Measurements from ENCODE around the gene PIM2.
A peak's percentile ranks its signal among the peaks of the same experiment; 100 is the strongest.

Gene PIM2
- 165 to 358 reads per million in 2 donors for total RNA-seq

DNA sequence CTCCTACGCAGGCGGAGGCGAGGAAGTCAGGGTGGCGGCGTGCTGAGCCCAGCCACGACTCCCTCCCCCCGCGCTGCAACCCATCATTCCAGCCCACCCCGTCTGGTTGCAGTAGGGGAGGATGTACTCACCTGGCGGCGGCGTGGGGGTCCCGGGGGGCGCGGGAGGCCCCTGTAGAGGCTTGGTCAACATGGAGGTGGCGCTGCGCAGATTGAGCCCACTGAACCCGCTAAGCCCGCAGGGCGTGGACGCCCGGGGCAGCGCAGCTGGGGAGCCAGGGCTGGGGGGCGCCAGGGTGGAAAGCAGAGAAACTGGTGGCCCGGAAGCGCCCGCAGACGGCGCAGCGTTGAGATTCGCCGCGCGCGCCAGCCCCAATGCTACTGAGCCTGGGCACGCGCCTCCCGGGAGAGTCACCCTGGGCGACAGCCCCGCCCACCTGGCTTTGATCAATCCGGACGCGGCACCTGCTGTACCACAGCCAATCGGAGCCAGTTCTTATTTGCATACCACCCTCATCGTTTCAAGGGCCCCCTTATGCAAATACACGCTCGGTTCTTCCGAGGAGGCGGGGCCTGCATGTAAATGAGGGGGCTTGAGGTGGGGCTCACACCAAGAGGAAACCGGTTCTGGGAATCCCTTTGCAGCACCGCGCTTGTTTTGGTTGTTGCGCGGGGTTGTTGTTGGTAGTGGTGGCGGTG is at the start of gene PIM2:
Gene PIM2, minus strand, starts transcription at position 382 of the 698 bp plus-strand sequence. Its CDS starts 190 bp downstream, at position 192.
- DNase-seq, result peak; percentile 82

DNA sequence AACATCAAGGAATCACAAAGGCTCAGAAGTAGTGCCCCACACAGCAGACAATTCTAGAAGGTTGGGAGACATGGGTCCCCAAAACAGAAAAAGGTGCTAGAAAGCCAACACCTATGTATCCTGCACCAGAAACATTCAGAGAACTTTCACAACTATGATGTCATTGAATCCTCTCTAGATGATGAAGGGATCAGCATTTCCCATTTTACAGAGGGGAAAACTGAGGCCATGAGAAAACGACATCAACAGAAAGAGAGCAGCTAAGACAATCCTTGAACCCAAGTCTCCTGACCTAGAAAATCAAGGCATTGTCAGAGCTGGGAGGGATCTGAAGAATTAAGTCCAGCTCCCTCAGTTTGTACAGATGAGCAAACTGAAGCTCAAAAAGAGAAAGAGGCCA is 49.6 kb upstream of the PIM2 start:
- no peak for DNase-seq

DNA sequence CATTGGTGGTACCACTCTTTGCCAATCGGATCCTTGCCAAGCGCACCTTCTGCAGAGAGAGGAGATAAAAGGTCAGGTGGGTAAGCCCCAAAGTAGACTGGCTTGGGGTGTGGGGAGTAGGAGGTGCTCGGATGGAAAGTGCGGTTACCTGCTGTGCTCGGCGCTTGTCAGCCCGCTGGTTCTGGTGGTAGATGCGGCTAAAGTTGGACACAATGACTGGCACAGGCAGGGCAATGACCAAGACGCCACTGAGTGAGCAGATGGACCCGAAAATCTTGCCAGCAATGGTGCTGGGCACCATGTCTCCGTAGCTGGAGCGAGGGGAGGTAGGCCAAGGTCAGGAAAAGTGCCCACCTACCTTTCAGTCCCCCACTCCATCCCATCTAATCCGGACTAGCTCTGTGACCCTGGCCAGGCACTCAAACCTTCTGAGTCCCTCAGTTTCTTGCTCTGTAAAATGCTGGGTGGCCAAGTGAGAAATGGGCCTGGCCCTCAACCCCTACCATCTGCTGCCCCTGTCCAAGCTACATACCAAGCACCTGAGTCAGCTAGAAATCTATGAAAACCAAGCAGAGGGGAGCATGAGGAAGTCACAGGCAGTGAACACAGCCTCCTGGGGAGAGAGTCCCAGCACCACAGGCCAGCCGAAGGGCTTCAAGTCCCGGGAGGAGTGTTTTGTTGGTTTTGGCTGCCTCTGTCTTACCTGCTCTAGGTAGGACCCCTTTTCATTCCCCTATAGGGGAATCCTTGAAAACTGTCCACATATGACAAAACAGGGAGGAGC is 48.2 kb upstream of the PIM2 start:
- no peak for DNase-seq

DNA sequence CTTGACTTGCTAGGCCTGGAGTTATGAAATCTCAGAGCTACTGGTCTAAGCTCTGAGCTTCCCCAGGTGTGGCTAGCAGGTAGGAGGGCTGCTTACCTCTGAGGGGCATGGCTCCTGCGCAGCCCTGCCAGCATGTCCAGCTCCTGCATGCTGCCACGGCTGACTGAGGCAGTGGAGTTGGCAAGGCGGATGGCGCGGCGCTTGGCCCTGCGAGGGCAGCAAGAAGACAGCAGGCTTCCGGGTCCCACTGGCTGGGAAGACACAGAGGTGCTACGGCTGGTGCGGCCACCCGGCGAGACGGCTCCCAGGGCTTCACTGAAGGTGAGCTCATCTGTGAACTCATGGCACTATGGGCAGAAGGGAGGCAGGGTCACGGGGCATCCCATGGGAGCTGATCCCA is 47.1 kb upstream of the PIM2 start:
- no peak for DNase-seq

DNA sequence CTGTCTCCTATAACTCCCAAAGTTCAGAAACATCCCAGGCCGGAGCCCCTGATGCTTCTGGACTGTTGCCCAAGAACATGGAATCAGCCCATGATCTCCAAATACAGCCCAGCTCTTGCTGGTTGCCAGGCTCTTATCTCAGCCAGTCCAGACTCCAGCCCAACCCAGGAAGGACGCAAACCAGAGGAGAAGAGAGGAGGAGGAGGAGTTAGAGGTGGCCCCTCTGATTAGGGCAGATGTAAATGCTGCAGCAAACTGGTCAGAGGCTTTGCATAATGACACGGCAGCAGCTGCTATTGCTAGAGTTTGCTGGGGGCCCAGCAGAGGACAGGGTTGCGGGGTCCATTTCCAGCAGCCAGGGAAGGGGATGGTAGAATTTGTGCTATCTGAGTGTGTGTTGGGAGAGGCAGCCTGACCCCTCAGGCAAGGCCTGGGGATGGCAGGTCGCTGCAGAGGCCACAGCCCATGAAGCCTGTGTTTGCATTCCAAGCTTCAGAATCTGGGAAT is 42.8 kb upstream of the PIM2 start:
- no peak for DNase-seq

DNA sequence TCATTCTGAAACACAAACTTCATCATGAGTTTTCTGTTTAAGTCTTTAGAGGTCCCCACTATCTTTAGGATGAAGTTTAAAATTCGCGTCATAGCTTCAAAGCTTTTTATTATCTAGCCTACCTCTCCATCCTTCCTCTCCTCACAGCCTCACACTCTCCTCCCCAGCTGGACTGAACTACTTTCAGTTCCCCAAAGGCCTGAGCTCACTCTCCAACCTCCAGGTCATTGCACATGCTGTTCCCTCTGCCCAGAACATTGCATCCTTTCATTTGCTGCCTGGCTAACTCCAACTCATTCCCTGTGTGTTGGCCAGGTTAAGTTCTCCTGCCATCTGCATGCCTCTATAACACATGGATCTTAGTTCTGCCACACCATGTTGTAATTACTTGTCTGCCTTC is 41.5 kb upstream of the PIM2 start:
- no peak for DNase-seq

DNA sequence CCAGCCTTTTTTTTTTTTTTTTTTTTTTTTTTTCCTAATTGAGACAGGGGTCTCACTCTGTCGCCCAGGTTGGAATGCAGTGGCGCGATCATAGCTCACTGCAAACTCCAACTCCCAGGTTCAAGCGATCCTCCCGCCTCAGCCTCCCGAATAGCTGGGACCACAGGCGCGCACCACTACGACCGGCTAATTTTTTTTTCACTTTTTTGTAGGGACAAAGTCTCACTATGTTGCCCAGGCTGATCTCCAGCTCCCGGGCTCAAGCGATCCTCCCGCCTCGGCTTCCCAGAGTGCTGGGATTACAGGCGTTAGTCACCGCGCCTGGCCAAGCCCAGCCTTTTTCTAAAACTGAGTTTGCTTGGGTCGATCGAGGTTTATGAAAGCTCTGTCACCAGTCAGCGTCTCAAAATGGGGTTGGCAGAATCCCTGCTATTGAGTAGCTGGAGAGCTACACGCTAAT is 39.8 kb upstream of the PIM2 start:
- DNase-seq, result no peak

DNA sequence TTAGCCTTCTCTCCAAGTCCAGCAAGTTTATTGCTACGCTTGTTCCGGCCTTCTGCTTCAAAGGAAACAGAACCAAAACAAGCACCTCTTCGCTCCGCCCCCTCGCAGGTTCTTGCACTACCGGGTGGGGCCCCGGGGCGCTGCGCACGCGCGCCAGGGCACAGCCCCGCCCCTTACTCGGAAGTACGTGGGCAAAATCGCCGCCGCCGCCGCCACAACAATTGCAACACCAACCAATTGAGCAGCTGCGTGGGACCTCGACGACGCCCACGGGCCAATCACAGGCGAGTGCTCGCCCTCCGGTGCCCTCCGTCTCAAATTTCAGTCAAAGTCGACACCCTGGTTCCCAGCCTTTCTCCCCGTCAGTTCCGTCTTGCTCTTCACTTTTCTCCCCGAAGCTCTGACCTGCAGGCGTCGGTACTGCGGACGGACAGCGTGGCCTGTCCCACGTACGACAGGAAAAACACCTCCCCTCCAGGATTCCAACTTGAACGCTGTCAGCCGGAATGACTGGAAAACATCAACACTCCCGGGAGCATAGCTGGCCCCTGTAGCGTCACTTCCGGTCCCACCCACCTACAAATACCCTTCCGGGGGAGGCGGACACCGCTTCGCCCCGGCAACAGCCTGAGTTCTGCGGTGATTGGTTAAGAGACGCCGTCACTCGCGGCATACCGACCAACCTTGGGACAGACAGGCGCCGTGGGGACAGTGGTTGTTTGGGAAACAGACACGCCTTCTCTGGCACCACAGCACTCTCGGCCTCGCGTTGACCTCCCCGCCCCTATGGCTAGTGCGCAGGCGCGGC is 39.2 kb upstream of the PIM2 start:
- DNase-seq, result peak; percentile 83

DNA sequence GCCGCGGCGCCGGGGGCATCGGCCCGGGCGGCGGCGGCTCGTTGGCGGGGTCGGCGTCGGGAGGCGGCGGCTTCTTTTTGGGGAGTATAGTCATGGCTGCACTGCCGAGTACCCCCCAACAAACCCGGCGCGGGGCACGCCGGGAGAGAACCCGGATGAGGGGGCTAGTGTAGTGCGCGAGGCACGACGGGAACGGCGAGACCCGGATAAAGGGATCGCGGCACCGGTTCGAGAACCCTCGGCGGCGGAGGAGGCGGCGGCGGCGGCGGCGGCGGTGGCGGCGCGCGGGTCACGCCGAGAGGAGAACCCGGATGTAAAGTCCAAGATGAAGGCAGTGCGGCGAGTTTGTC is 38.6 kb upstream of the PIM2 start, which contains the start of gene OTUD5:
Gene OTUD5, minus strand, starts transcription at position 131 of the 350 bp plus-strand sequence. Its CDS starts 37 bp downstream, at position 94.
- DNase-seq, result peak; percentile 62

DNA sequence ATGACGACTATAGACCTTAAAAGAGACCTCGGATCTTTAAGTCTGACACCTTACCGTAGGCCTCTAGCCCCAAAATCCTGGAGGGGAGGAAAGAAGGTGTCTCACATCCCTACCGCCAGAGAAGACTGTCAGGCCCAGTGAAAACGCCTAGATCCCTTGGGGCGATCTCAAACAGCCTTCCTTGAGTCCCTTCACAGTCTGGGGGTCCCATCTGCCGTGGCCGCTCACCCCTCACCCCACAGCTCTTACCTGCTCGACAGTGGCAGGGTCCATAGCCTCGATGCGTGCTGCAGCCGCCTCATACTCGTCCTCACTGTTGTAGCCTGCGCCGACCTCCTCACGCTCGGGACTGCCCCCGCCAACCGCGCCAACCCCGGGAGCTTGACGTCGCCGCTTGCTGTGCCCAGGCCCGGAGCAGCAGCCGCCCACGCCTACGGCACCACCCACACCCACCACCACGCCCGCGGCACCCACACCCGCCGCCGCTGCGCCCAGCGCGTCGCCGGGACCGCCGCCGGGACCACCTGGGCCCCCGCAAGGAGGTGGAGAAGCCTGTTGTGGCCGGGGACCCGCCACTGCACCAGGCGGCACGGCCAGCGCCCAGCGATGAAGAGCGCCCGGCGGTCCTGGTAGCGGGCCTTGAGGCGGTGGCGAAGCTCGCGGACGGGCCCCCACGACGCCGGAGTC is 38.0 kb upstream of the PIM2 start:
- DNase-seq, result peak; percentile 58

DNA sequence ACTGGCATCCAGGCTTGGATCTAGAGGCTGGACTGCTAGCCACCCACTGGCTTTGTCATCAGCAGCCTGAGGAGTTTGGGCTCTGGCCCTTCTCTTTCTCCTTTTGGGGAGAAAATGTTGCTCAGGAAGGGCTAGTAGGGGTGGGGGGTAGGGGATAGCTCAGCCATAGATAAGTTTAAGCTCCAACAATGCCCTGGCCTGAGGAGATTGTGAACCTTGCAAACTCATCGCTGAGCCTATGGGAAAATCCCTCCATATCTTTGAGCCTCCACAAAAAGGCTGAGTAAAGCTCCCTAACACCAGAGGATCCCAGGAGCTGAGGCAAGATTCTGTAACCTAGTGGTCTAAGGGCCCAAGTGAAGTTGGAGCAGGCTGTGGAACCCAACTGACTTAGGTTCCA is 29.8 kb upstream of the PIM2 start:
- DNase-seq, result no peak

DNA sequence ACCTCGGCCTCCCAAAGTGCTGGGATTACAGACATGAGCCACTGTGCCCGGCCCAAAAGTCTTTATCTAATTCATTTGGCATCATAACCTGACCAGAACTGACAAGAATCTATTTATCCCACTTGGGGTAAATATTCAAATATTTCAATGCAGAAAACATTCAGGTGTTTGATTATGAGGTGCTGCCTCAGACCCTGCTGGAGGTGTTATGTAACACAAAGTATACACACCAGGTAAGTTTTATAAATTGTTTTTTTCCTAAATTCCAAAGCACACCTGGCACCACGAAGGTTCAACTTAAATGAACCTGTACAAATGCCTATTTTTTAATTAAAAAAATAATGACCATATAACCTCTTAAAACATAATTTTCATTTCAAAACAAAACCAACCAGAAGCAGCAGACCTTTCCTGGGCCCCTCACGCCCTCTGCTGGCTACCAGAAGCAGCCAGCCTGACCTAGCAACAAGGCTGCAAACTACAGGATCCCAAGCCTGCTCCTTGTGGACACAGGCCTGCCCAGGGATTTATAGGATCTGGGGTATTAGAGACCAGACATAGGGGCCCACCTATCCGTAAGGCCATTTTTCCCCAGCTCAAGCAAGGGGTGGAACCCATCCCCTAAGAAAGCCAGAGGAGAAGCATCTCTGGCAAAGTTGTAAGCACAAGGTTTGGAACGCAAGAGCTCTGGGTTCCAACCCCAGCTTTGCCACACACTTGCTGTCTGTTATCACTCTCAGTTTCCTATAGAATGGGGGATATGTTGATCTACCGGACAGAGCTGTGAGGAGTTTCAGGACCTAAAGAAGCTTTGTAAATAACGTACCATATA is 26.9 kb upstream of the PIM2 start:
- DNase-seq, result peak; percentile 49

DNA sequence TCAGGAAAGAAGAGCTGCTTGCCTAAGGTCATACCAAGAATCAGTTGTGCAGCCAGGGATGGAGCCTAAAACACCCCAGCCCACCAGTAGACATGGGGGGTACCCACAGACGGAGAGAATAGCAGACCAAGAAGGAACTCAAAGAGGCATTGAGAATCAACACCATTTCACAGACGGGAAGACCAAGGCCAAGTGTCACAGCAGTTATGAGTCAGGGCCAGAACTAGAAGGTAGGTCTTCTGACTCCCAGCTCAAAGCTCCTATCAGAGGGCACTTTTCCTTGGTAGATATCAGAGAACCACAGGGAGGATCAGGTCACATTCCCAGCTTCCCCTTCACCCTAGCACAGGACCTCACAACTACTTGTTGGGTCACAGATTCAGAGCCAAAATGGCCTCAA is 24.1 kb upstream of the PIM2 start:
- no peak for DNase-seq

DNA sequence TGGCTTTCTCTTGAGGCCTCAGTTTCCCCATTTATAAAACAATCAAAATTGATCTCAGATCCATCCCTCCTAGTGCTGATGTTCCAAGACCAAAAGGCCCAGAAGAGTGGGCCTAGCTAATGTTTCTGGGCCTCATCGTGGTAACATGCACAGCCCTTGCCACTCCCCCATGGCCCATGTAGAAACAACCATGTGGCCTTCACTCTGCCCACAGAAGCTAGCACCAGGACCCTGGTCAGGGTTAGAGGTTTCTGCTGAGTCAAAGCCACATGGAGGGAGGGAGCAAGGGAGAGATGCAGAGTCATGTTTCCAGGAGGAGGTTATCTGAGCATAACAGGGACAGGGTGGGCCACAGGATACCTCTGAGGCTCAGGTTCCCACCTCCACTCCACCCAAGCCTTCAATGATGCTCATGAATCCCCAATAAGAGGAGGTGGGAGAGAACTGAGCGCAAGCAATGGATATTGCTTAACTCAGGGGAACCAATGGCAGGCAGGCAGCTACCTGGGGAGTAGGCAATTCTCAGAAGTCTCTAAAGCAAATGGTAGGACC is 21.7 kb upstream of the PIM2 start:
- DNase-seq, result no peak

DNA sequence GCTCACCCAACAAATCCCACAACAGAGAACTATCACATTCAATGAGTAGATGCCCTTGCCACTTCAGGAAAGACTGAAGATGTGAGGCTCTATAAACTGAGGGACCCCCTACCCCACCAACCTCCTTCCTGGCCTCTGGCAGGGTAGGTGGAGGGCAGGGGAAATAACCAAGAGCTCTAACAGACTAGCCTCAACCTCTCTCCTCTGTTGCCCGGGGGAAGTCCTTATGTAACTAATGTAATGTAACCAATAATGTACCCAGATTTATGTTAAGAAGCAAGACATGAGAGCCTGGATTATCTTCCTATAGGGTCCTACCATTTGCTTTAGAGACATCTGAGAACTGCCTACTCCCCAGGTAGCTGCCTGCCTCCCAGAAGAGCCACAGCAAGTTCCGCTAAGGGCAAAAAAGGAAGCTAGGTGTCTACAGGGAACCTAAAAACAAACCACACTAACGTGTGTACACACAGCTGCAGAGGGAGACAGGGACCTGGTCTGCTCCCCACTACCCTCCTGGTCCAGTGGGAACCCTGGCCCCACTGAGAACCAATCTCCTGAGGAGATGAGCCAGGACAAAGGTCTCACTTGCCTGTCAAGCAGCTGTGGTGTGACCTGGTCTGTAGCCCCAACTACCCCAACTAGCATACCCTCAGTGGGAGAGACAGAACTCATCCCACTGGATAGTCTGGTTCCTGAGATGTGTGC is 20.9 kb upstream of the PIM2 start:
- DNase-seq, result no peak

DNA sequence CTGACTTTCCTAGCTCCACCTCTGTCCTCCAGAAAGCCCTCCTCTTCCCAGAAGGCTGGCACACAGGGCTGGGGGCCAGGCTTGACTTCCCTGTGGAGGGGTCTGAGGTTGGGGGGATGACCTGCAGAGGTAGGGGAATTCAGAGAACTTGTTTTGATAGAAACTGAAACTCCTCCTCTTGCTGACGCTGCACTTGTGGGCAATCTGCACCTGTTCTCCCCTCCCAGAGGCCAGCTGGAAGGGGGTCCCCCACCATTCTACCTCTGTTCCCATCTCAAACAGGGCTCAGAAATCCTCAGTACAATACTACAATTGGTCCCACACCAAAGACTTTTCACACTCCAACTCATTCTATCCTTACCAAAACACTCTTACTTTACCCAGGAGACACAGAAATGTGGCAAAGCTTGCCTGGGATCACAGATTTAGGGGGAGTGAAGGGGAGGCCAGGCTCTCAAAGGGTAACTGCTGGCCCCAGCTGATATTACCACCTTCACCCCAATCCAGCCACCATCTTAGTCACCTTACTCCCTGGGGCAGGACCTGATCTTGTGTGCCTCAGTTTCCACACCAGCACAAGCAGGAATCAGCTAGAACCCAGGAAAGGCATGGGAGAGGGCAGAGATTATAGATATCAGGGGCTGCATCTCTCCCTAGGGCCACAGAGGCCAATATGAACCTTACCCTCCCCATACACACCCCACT is 20.0 kb upstream of the PIM2 start:
- peak; percentile 48 for DNase-seq

DNA sequence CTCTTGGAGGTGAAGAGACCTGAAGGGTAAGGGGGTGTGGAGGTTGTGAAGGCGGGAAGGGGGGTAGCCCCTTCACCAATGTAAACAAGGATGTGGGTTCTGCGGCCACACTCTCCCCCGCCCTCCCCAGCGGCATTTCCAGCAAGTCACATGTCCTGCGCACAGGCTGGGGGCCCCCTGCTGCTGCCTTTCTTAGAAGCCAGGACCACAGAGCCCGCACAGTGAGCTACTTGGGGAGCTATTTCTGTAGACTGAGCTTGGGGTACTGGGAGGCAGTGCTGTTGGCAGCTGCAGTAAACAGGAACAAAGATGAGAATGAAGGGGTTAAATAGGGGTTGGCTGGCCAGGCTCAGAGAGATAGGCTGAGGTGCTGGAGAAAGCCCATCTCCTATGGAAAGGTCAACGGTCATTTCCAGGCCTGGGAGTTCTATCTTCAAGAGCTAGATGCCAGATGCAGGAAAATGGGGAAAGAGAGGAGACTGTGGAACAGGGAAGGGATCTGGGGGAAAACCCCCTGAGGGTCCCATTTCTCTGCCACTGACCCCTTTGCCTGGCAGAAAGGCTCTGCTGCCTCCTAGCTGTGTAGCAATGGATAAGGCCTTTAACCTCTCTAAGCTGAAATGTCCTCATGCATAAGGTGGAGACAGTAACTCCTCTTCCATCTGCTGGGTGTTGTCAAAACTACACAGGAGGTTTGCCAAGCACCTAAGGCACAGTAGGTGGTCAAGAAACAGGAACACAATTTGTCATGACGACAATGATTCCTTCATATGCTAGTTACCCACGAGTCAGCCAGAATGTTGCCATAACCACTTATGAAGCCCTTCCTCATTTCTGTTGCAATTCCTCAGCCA is 18.5 kb upstream of the PIM2 start:
- peak; percentile 79 for DNase-seq

DNA sequence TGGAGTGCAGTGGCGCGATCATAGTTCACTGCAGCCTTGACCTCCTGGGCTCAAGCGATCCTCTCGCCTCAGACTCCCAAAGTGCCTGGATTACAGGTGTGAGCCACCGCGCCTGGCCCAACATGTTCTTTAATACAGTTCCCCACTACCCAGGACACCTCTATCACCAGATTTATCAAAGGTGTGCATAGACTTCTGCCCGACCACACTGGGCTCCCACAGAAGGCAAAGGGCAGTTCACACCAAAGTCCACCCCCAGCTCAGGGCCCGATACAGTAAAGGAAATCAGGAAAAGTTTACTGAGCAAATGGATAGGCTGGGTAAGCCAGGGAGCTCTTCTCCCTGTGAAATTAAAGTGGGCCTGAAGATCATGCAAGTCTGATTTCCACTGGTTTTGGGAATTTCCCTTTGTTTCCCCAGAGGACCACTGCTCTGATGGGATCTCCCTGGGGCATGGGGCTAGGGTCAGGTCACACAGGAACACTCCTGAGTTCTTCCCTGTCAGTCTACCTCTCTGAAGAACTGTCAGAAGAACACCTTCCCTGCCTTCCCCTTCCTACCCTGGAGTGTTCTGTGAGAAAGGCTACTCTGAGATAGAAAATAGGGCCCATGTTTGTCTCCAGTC is 17.7 kb upstream of the PIM2 start:
- no peak for DNase-seq
